LNCAP (cell line): ENCODE measurements around the gene FAAP100.

Experiments used
- CTCF ChIP-seq: fragments of 450-650 bp; IDR thresholded peaks from 2 replicates; pipeline ENCODE4 v1.5.1; 2017; ENCODE audit warnings: mild to moderate bottlenecking

FAAP100 gene

DNA sequence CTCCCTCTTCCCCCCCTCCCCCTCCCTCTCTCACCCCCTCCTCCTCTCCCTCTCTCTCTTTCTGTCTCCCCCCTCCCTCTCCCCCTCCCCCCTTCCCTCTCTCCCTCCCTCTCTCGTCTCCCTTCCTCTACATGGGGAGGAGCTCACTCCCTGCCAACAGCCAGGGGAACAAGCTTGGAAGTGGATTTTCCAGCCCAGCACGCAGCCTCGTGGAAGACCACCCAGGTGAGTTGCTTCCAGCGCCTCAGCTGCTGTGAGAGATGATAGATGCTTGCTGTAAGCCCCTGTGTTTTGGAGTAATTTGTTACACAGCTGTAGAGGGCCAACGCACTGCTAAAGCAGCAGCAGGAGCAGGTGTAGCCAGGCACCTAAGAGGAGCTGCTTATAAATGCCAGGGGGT lies 60.4 kb downstream of the FAAP100 start:
- TF ChIP-seq CTCF, result no peak

DNA sequence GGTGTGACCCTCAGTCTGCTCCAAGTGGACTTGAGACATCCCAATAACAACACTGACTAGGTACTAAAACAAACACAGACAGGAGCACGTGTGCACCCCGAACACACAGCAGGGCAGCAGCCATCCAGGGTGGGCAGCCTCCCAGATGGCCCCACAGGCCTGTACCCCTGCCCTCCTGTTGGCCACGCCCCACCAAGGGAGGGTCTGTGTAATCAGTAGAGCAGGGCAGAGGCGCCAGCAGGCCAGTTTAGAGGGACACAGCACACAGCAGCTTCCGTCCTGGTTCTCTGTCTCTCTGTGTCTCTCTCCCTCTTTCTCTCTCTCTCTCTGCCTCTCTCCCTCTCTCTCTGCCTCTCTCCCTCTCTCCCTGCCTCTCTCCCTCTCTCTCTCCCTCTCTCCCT lies 61.0 kb downstream of the FAAP100 start:
- TF ChIP-seq CTCF, result no peak

DNA sequence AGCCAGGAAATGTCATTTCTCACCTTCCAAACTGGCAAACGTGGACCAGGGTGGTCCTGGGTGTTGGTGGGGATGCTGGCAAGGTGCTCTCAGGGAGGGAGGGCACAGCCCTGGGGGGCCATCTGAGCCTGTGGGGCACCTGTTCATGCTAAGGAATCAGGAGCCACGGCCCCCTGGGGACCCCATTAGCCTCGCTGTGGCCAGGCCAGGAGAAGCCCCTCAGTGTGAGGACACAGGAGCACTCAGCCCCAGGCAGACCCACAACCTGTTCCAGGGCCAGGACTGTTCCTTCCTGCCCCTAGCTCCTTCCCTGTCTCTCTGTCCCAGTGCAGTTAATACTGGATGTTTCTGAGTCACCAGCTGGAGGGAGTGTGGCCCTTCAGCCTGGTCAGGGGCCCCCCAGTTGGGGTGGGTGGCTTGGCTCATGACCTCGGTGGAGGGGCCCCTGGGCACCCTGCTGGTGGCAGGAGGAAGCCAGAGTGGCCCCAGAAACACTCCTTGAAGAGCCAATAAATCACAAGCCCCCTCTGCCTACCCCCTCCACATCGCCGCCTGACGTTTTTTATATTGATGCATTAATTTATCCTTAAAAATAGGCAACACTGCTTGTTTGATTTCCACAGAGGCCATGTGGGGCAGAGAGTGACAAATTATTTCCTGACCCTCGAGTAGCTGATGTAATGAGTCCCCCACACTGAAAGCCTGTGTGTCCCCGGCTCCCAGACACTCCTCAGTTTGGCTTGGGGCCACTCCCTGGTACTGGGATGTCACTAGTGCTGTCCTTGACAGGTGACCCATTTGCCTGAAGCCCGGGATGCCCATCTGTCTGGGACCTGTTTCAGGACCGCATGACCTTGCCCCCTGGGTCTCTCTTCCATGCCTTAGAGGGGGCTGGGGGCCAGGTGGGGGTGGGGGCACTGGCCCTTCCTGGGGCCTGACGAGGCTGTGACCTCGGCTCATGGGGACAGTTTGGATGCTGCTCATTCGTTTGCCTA lies 61.9 kb downstream of the FAAP100 start:
- no peak for TF ChIP-seq CTCF
